HepG2 (cell line): Measurements from ENCODE around the gene SKI. TPM values are rescaled to one million over a fixed set of nuclear protein-coding genes. Genes with fewer than 3 reads are reported as not detected.

Experiments
- ARHGAP35 ChIP-seq: sonication (generic); formaldehyde crosslinking; IDR thresholded peaks from 2 replicates; pipeline ENCODE4 v1.9.0; 2022; ENCODE audit warnings: mild to moderate bottlenecking, inconsistent platforms, moderate library complexity, missing genetic modification reagents, borderline replicate concordance
- ATF7-NPFF ChIP-seq: sonication (generic); formaldehyde crosslinking; IDR thresholded peaks from 2 replicates; pipeline ENCODE4 v1.8.1; 2023; ENCODE audit warnings: mild to moderate bottlenecking, low read depth, missing genetic modification reagents, moderate library complexity
- CENPX ChIP-seq: sonication (generic); formaldehyde crosslinking; IDR thresholded peaks from 2 replicates; pipeline ENCODE4 v1.9.0; 2021; ENCODE audit warnings: mild to moderate bottlenecking, missing genetic modification reagents, moderate library complexity
- CHD2 ChIP-seq: IDR thresholded peaks from 2 replicates; pipeline ENCODE4 v1.6.1; 2011; ENCODE audit warnings: low read depth, low read length, improper control_type of control experiment
- ELF1 ChIP-seq: sonication (generic); formaldehyde crosslinking; IDR thresholded peaks from 2 replicates; pipeline ENCODE4 v1.4.0; 2020; ENCODE audit warnings: missing genetic modification reagents
- HIVEP1 ChIP-seq: sonication (generic); formaldehyde crosslinking; IDR thresholded peaks from 2 replicates; pipeline ENCODE4 v1.4.0; 2020; ENCODE audit warnings: mild to moderate bottlenecking, missing genetic modification reagents
- KMT2B ChIP-seq: IDR thresholded peaks from 2 replicates; pipeline ENCODE4 v1.6.1; 2016; ENCODE audit warnings: missing genetic modification reagents, missing compliant biosample characterization
- MBD4 ChIP-seq: IDR thresholded peaks from 2 replicates; pipeline ENCODE4 v1.6.1; 2012; ENCODE audit warnings: low read length, inconsistent platforms, borderline replicate concordance
- NCOA1 ChIP-seq: sonication (generic); formaldehyde crosslinking; IDR thresholded peaks from 2 replicates; pipeline ENCODE4 v1.9.0; 2021; ENCODE audit warnings: missing genetic modification reagents
- NFYB ChIP-seq: sonication (generic); formaldehyde crosslinking; IDR thresholded peaks from 2 replicates; pipeline ENCODE4 v1.4.0; 2020; ENCODE audit warnings: missing genetic modification reagents
- ONECUT2 ChIP-seq: sonication (generic); formaldehyde crosslinking; IDR thresholded peaks from 2 replicates; pipeline ENCODE4 v1.4.0; 2020; ENCODE audit warnings: missing genetic modification reagents
- PCBP1 ChIP-seq: fragments of 200-400 bp; formaldehyde crosslinking; IDR thresholded peaks from 2 replicates; pipeline ENCODE4 v1.6.1; 2017; ENCODE audit warnings: mild to moderate bottlenecking, low read depth, low read length, borderline replicate concordance
- PRPF4 ChIP-seq: fragments of 200-400 bp; formaldehyde crosslinking; IDR thresholded peaks from 2 replicates; pipeline ENCODE4 v1.6.1; 2016; ENCODE audit warnings: low read length, low read depth; ENCODE audit not compliant: poor library complexity, severe bottlenecking
- RBM39 ChIP-seq: fragments of 200-400 bp; formaldehyde crosslinking; IDR thresholded peaks from one replicate; pipeline ENCODE4 v1.6.1; 2018; ENCODE audit warnings: antibody characterized with exemption, mild to moderate bottlenecking, low read depth, low read length; ENCODE audit not compliant: poor library complexity, severe bottlenecking
- RFX3 ChIP-seq: IDR thresholded peaks from 2 replicates; pipeline ENCODE4 v1.6.1; 2016; ENCODE audit warnings: missing biosample characterization, missing genetic modification reagents
- RNF2 ChIP-seq: fragments of 450-650 bp; conservative IDR thresholded peaks from 2 replicates; pipeline ENCODE4 v1.6.1; 2016; ENCODE audit warnings: low read depth
- TCF12 ChIP-seq, 2 experiments: fragments of 450-650 bp in 1 of 2; sonication (generic) in 1 of 2; formaldehyde crosslinking in 1 of 2; IDR thresholded peaks; 2 replicates each; pipeline versions ENCODE4 v1.6.1 to v1.8.0; 2017 to 2022; ENCODE audit warnings: antibody characterized with exemption in 1 of 2, mild to moderate bottlenecking in 1 of 2, missing genetic modification reagents in 1 of 2, moderate library complexity in 1 of 2
- TRIM24 ChIP-seq: sonication (generic); formaldehyde crosslinking; IDR thresholded peaks from 2 replicates; pipeline ENCODE4 v1.8.0; 2022; ENCODE audit warnings: mild to moderate bottlenecking, missing genetic modification reagents
- U2AF2 ChIP-seq: fragments of 200-400 bp; formaldehyde crosslinking; IDR thresholded peaks from 2 replicates; pipeline ENCODE4 v1.6.1; 2017; ENCODE audit warnings: low read depth, mild to moderate bottlenecking, low read length
- ZNF317 ChIP-seq: sonication (generic); formaldehyde crosslinking; IDR thresholded peaks from 2 replicates; pipeline ENCODE4 v1.5.0; 2020; ENCODE audit warnings: mild to moderate bottlenecking, missing genetic modification reagents
- ZNF337 ChIP-seq: sonication (generic); formaldehyde crosslinking; IDR thresholded peaks from 2 replicates; pipeline ENCODE4 v1.5.1; 2020; ENCODE audit warnings: missing genetic modification reagents, low read depth, mild to moderate bottlenecking, borderline replicate concordance
- ZNF550 ChIP-seq: sonication (generic); formaldehyde crosslinking; IDR thresholded peaks from 2 replicates; pipeline ENCODE4 v1.4.0; 2020; ENCODE audit warnings: mild to moderate bottlenecking, missing genetic modification reagents, borderline replicate concordance
- ZNF556 ChIP-seq: sonication (generic); formaldehyde crosslinking; IDR thresholded peaks from 2 replicates; pipeline ENCODE4 v1.4.0; 2020; ENCODE audit warnings: mild to moderate bottlenecking, missing genetic modification reagents, borderline replicate concordance
- ZNF619 ChIP-seq: sonication (generic); formaldehyde crosslinking; IDR thresholded peaks from 2 replicates; pipeline ENCODE4 v1.4.0; 2020; ENCODE audit warnings: mild to moderate bottlenecking, missing genetic modification reagents
- polyA plus RNA-seq, 8 experiments: library from polyadenylated mRNA; depleted of rRNA in 3 of 8; stranded (reverse) in 7 of 8; unstranded in 1 of 8; fragments of >200 nt; fragmentation: Illumina TruSeq in 4 of 8; extraction: Trizol in 4 of 8; gene quantifications; 2 replicates each; pipeline versions ENCODE4 v1.2.1 to v1.2.3, GENCODE V29; 2011 to 2016; ENCODE audit warnings: low read depth in 4 of 8, missing spikeins in 1 of 8, mixed read lengths in 1 of 8; ENCODE audit not compliant: insufficient read depth in 1 of 8
- total RNA-seq, 5 experiments: library from RNA; depleted of rRNA; stranded (reverse); fragments of >200 nt; fragmentation: Illumina TruSeq; extraction: Trizol; gene quantifications; 2 replicates each; pipeline ENCODE4 v1.2.3, GENCODE V29; 2016; ENCODE audit warnings: low read depth in 1 of 5
- TF ChIP-seq, protein P1 (sequence below): sonication (generic); formaldehyde crosslinking; IDR thresholded peaks from 2 replicates; pipeline ENCODE4 v1.8.1; 2023; ENCODE audit warnings: mild to moderate bottlenecking, inconsistent platforms, moderate library complexity, missing genetic modification reagents, borderline replicate concordance
- TF ChIP-seq, protein P2 (sequence below): sonication (generic); formaldehyde crosslinking; IDR thresholded peaks from 2 replicates; pipeline ENCODE4 v1.4.0; 2020; ENCODE audit warnings: missing genetic modification reagents, borderline replicate concordance

Gene SKI
- total and polyA plus RNA-seq, 2 of the 13 experiments (the other 11 are each of a cell fraction or from before 2014, with no cell fraction given), result 4.7 to 6.9 TPM

DNA sequence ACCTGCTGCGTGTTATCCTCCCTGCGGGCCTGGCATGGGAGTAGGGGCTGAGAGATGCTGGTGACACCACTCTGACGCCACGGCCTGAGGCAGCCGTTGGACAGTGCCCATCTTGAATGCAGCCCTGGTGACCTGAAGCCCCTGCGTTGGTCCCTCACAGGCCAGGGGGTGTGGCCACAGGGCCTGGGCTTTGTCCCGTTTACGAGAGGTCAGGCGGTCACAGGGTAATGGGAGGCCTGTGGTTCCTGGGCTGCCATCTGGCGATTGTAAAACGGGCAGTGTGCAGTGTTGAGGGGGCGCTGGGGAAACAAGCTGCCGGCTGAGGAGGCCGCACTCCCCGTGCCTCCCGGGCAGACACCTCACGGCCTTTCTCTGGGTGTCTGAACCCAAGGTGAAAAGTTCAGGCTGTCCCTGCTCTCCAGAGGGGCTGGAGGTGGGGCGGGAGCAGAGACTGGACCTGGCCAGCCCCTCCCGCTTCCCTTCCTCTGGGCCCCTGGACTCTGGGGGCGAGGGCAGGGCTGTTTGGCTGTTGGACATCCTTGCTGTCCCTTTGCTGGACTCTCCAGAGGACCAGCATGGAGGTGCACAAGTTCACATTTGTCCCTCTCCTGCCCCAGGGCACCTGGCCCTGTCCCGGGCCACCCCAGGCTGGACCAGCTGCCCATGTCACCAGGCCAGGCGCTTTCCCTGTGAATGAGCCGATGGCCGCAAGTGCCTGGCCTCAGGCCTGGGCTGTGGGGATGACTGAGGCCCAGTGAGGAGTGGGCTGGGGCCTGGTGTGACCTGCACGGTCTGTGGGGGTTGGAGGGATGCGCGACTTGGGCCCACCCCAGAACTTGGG lies 42.4 kb downstream of the SKI start (continued):
- TF ChIP-seq CHD2 (no peak), PRPF4 (no peak), RNF2 (no peak), NCOA1 (no peak), RBM39 (no peak), NFYB (no peak), RFX3 (CRISPR knock-in tag) (no peak), ELF1 (CRISPR knock-in tag) (0 out of 2 replicates have a peak, but pooled peaks have one; percentile 11), ZNF550 (no peak), ZNF556 (CRISPR knock-in tag) (no peak), ZNF337 (CRISPR knock-in tag) (no peak), ZNF317 (CRISPR knock-in tag) (peak; percentile 51; the same call in 1 of the 2 replicates), ONECUT2 (CRISPR knock-in tag) (no peak), ZNF619 (no peak; the same call in 1 of the 2 replicates), ARHGAP35 (CRISPR knock-in tag) (no peak), MBD4 (no peak), TCF12 (IDR thresholded peaks at IDR 0.05) (no peak), TCF12 (CRISPR knock-in tag; IDR thresholded peaks at IDR 0.05) (no peak; the same call in 1 of the 2 replicates), TRIM24 (CRISPR knock-in tag) (no peak), U2AF2 (no peak), CENPX (CRISPR knock-in tag) (no peak), HIVEP1 (CRISPR knock-in tag) (peak; percentile 38; the same call in 1 of the 2 replicates), PCBP1 (0 out of 2 replicates have a peak, but pooled peaks have one; percentile 26), KMT2B (CRISPR knock-in tag) (no peak), ATF7-NPFF (CRISPR knock-in tag) (no peak)
- TF ChIP-seq, protein P1, sequence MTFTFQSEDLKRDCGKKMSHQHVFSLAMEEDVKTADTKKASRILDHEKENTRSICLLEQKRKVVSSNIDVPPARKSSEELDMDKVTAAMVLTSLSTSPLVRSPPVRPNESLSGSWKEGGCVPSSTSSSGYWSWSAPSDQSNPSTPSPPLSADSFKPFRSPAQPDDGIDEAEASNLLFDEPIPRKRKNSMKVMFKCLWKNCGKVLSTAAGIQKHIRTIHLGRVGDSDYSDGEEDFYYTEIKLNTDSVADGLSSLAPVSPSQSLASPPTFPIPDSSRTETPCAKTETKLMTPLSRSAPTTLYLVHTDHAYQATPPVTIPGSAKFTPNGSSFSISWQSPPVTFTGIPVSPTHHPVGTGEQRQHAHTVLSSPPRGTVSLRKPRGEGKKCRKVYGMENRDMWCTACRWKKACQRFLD (CRISPR knock-in tag), result no peak
- TF ChIP-seq, protein P2, sequence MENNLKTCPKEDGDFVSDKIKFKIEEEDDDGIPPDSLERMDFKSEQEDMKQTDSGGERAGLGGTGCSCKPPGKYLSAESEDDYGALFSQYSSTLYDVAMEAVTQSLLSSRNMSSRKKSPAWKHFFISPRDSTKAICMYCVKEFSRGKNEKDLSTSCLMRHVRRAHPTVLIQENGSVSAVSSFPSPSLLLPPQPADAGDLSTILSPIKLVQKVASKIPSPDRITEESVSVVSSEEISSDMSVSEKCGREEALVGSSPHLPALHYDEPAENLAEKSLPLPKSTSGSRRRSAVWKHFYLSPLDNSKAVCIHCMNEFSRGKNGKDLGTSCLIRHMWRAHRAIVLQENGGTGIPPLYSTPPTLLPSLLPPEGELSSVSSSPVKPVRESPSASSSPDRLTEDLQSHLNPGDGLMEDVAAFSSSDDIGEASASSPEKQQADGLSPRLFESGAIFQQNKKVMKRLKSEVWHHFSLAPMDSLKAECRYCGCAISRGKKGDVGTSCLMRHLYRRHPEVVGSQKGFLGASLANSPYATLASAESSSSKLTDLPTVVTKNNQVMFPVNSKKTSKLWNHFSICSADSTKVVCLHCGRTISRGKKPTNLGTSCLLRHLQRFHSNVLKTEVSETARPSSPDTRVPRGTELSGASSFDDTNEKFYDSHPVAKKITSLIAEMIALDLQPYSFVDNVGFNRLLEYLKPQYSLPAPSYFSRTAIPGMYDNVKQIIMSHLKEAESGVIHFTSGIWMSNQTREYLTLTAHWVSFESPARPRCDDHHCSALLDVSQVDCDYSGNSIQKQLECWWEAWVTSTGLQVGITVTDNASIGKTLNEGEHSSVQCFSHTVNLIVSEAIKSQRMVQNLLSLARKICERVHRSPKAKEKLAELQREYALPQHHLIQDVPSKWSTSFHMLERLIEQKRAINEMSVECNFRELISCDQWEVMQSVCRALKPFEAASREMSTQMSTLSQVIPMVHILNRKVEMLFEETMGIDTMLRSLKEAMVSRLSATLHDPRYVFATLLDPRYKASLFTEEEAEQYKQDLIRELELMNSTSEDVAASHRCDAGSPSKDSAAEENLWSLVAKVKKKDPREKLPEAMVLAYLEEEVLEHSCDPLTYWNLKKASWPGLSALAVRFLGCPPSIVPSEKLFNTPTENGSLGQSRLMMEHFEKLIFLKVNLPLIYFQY (CRISPR knock-in tag), result no peak
